Colonic mucosa (tissue), 4 donors: Measurements from ENCODE around the gene ZNF155. TPM values are rescaled to one million over a fixed set of nuclear protein-coding genes. Genes with fewer than 3 reads are reported as not detected.

Source experiments
- DNase-seq: peaks from one replicate; pipeline ENCODE4 v3.0.0-alpha.2; 2020
- H3K27ac ChIP-seq: fragments of 200-600 bp; one replicate; pipeline ENCODE4 v1.8.0; 2021
- H3K27me3 ChIP-seq: fragments of 200-600 bp; one replicate; pipeline ENCODE4 v1.8.0; 2021
- H3K36me3 ChIP-seq: fragments of 200-600 bp; one replicate; pipeline ENCODE4 v1.8.0; 2021
- H3K4me1 ChIP-seq: fragments of 200-600 bp; one replicate; pipeline ENCODE4 v1.8.0; 2021; ENCODE audit warnings: mild to moderate bottlenecking
- H3K4me3 ChIP-seq: fragments of 200-600 bp; one replicate; pipeline ENCODE4 v1.8.0; 2021
- H3K9ac ChIP-seq, 2 donors: one replicate each; pipeline ENCODE4 v1.7.0; 2013; ENCODE audit warnings: control low read depth in 2 of 2, low read depth in 2 of 2, low read length in 2 of 2
- H3K9me3 ChIP-seq: fragments of 200-600 bp; one replicate; pipeline ENCODE4 v1.8.0; 2021
- intact Hi-C: fragments of 100-400 bp; cut with DNase I; formaldehyde crosslinking; loops from one replicate; pipeline ENCODE4 v1.14.1; 2022
- total RNA-seq, 2 donors: library from RNA; stranded (reverse); fragmentation: NEBNext Ultra II Directional in 1 of 2; extraction: Animal tissue kit (Norgen Biotek cat#: 25700) in 1 of 2; gene quantifications; one replicate each; pipeline ENCODE4 v1.2.1, GENCODE V29; 2021
- TF ChIP-seq, protein P1 (sequence below): fragments of 200-600 bp; IDR thresholded peaks from one replicate; pipeline ENCODE4 v1.8.0; 2022; ENCODE audit warnings: antibody characterized with exemption, mild to moderate bottlenecking
- donor health status: healthy.
- donor health status: DM: no; HTN: no; CAD: no.
- donor health status: DM: no; HTN: no; CAD: no.

ZNF155 gene
- total RNA-seq, 2 donors from 2014 or later, result 5.6 to 6.1 TPM

DNA sequence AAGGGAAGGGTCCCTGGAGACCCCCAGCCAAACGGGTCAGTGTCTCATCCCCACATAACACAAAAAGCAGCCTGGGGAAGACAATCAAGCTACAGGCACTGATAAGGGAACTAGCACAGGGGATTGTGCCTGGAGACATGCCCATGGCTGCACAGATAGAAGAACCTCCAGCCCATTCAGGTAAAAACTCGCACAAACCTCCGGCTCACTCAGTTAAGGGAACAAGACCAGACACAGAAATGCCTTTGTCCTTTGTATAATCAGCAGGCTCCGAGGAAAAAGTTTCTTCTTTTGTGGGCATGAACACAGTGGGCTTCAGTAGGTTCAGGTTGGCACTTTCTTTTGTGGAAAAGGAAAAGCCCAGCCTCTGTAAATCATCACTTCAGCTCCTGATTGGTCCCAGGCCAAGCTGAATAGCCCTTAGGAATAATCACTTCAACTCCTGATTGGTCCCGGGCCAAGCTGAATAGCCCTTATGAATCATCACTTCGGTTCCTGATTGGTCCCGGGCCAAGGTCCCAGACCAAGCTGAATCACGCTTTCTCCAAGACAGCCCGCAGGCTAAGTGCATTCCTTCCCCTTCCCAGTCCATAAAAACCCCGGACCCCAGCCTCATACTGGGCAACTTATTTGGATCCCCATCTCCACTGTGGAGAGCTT, 13.8 kb downstream of the ZNF155 start:
- Histone ChIP-seq H3K27me3 (no peaks in the 10 kb centered on the region), H3K4me1 (no peaks in the 10 kb centered on the region), H3K27ac (no peak overlapping the region), H3K9me3 (no peaks in the 10 kb centered on the region), H3K9ac (no peak overlapping the region), H3K4me3 (no peak overlapping the region), H3K36me3 (no peaks in the 10 kb centered on the region)
- intact Hi-C loops, result no loop called here
- TF ChIP-seq, protein P1, sequence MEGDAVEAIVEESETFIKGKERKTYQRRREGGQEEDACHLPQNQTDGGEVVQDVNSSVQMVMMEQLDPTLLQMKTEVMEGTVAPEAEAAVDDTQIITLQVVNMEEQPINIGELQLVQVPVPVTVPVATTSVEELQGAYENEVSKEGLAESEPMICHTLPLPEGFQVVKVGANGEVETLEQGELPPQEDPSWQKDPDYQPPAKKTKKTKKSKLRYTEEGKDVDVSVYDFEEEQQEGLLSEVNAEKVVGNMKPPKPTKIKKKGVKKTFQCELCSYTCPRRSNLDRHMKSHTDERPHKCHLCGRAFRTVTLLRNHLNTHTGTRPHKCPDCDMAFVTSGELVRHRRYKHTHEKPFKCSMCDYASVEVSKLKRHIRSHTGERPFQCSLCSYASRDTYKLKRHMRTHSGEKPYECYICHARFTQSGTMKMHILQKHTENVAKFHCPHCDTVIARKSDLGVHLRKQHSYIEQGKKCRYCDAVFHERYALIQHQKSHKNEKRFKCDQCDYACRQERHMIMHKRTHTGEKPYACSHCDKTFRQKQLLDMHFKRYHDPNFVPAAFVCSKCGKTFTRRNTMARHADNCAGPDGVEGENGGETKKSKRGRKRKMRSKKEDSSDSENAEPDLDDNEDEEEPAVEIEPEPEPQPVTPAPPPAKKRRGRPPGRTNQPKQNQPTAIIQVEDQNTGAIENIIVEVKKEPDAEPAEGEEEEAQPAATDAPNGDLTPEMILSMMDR, result no peak
- no peak for DNase-seq

DNA sequence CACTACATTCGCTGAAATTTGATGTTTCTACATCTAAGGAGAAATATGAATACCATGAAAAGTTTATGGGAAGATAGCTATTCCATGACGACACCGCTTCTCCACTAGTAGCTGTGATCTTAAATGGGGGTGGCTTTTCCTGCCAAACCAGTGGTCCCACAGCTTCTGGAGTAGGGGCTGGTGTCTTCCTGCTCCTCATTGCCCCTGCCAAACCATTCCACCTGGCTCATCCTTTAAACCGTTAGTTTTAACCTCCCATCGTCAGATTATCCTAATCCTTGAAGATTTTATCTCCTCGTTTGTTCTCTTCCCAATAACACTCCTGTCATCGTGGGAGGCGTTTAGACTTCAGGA, 18.2 kb downstream of the ZNF155 start:
- H3K27me3 ChIP-seq, result no peaks in the 10 kb centered on the region
- no peaks in the 10 kb centered on the region for H3K36me3 ChIP-seq
- peak overlapping the region; percentile 84 for H3K4me3 ChIP-seq
- H3K9me3 ChIP-seq, result no peaks in the 10 kb centered on the region
- H3K27ac ChIP-seq, result no peak overlapping the region
- H3K4me1 ChIP-seq, result no peaks in the 10 kb centered on the region
- H3K9ac ChIP-seq, result peak overlapping the region; percentile 63 to 83
- no peak for DNase-seq
- TF ChIP-seq, protein P1, result no peak
- intact Hi-C loops, result no loop called here

DNA sequence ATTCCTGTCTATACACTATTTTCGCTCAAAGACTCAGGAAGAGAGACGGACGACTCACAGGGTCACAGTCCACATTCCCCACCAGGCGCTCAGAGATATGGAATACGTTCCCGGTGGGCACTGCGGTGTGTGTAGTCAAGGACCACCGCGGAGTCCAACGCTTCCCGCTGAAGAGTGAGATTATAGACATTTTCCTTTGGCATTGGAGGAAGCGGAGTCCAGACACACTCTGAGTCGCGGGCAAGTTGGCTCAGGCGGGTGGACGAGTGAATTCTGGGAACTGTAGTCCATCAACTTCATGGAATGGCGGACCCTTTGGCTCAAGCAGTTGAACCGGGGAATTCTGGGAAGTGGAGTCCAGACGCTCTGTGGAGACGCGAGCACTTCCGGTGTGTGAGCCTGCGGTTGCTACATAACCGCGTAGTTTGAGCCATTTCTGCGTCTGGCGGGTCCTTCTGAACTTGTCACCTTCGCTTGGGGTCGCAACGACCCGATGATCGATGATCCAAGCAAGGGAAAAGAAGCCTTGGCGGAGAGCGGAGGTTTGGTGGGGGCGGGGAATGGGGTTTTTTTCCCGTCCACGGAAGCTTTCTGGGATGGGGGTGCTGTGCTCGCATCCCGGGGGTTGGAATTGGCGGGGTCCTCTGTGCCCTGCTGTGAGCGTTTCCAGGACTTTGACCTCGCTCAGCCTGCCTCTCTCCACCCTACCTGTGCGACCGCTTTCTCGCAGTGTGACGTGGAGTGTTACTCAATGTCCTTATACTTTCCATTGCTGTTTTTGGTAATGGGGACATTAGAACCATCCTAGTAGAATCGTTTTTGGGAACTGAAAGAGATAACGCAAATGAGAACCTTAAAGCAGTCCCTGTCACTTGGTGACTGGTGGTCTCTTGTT, 18.8 kb downstream of the ZNF155 start, which contains the start of gene ZNF230:
Gene ZNF230, plus strand, starts transcription at position 392 of the 895 bp plus-strand sequence. CDS start 4,122 bp downstream, outside the sequence.
- no peaks in the 10 kb centered on the region for H3K36me3 ChIP-seq
- peak within 1 kb of the TSS; percentile 84 for H3K4me3 ChIP-seq
- peak; percentile 95 for DNase-seq
- no peaks in the 10 kb centered on the region for H3K9me3 ChIP-seq
- peak within 1 kb of the TSS; percentile 67 to 83 for H3K9ac ChIP-seq
- peak within 1 kb of the TSS; percentile 56 for H3K27ac ChIP-seq
- H3K27me3 ChIP-seq, result no peaks in the 10 kb centered on the region
- TF ChIP-seq, protein P1, result no peak
- intact Hi-C loops, result no loop called here
- no peaks in the 10 kb centered on the region for H3K4me1 ChIP-seq

DNA sequence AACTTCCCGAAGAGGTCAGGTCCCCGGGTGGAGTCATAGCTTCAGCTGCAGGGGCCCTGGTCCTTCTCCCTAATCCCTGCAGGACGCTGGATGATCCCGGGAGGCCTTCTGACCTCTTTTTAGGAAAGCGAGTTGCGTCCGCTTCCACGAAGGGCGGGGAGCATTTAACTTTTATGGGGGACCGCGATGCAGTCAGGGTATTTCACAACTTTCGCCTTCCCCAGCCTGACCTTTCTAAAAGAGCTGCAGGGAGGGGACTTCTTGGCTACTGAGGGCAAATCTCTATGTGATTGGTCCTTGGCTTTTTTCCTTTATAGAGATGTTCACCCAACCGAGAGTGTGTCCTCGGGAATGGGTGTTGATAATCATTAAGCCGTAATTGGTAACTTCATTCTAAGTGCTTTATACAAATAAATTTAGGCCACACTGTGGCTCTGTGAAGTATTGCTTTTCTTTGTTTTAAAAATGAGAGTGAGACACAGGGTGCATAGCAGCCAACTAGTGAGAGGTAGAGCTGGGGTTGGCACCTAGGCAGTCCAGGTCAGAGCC, 19.5 kb downstream of the ZNF155 start:
- H3K9ac ChIP-seq, result peak overlapping the region; percentile 67 to 83
- TF ChIP-seq, protein P1, result no peak
- DNase-seq, result peak; percentile 24
- intact Hi-C loops, result no loop called here
- H3K4me3 ChIP-seq, result peak overlapping the region; percentile 84
- no peaks in the 10 kb centered on the region for H3K4me1 ChIP-seq
- H3K9me3 ChIP-seq, result no peaks in the 10 kb centered on the region
- H3K36me3 ChIP-seq, result no peaks in the 10 kb centered on the region
- H3K27me3 ChIP-seq, result no peaks in the 10 kb centered on the region
- H3K27ac ChIP-seq, result no peak overlapping the region

DNA sequence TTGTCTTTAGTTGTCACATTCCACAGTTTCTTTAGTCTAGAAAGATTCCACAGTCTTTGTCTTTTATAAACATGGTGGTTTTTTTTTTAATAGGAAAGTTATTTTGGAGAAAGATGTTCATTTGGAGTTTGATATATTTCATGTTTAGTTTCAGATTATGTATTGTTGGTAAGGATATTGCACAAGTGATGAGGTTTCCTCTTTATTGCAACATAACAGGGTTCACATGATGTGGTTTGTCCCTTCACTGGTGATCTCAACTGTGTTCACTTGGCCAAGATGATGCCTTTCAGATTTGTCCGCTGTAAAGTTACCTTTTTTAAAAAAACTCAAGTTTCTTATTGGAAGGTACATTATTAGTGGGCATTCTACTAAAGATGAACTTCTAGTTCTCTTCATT, 22.0 kb downstream of the ZNF155 start:
- no peak overlapping the region for H3K4me3 ChIP-seq
- H3K4me1 ChIP-seq, result no peaks in the 10 kb centered on the region
- DNase-seq, result no peak
- peaks cover 18% of the 10 kb centered on the region for H3K36me3 ChIP-seq
- H3K27me3 ChIP-seq, result no peaks in the 10 kb centered on the region
- intact Hi-C loops, result no loop called here
- H3K9ac ChIP-seq, result no peak overlapping the region
- TF ChIP-seq, protein P1, result no peak
- H3K9me3 ChIP-seq, result no peaks in the 10 kb centered on the region
- no peak overlapping the region for H3K27ac ChIP-seq
